ENCODE data around the gene COL27A1.
A peak's percentile ranks its signal among the peaks of the same experiment; 100 is the strongest.

Gene COL27A1

GRCh38 chr9:114278881-114279570 is 123.7 kb downstream of the COL27A1 start:
- no peak for TF ChIP-seq CREB5 (CRISPR knock-in tag; IDR thresholded peaks at IDR 0.05; ENCODE audit: low read depth)
- TF ChIP-seq ZNF565 (CRISPR knock-in tag; conservative IDR thresholded peaks at IDR 0.05; ENCODE audit: low read depth) = no peak
- no peak for TF ChIP-seq PPARA (CRISPR knock-in tag; IDR thresholded peaks at IDR 0.05; ENCODE audit: borderline replicate concordance)
- no peak for TF ChIP-seq CSRNP3 (CRISPR knock-in tag; IDR thresholded peaks at IDR 0.05)
- TF ChIP-seq PATZ1 (CRISPR knock-in tag; IDR thresholded peaks at IDR 0.05; ENCODE audit: borderline replicate concordance) = no peak
- no peak for TF ChIP-seq ARNTL (CRISPR knock-in tag; IDR thresholded peaks at IDR 0.05; ENCODE audit: borderline replicate concordance, low read depth)
- ATAC-seq = peak; percentile 21; the same call in 2 of the 3 replicates

- TF ChIP-seq TOX (CRISPR knock-in tag; IDR thresholded peaks at IDR 0.05; ENCODE audit: borderline replicate concordance) (no peak), ZFP3 (CRISPR knock-in tag; IDR thresholded peaks at IDR 0.05) (no peak), ZFP30 (CRISPR knock-in tag; IDR thresholded peaks at IDR 0.05) (no peak), CSRNP3 (CRISPR knock-in tag; IDR thresholded peaks at IDR 0.05) (no peak), PATZ1 (CRISPR knock-in tag; IDR thresholded peaks at IDR 0.05; ENCODE audit: borderline replicate concordance) (no peak), ZC3H10 (CRISPR knock-in tag; IDR thresholded peaks at IDR 0.05) (no peak), ZNF8 (CRISPR knock-in tag; IDR thresholded peaks at IDR 0.05) (no peak)
- ATAC-seq = no peak
These were observed 124.4 kb downstream of the COL27A1 start for GRCh38 chr9:114279693-114280092.

GRCh38 chr9:114280636-114281472 is 125.5 kb downstream of the COL27A1 start:
- ATAC-seq = no peak
- TF ChIP-seq TSHZ2 (CRISPR knock-in tag; IDR thresholded peaks at IDR 0.05) (no peak), ZNF70 (CRISPR knock-in tag; IDR thresholded peaks at IDR 0.05) (peak; percentile 100)
